RKO (cell line): ENCODE data around the gene MAN2B1.
"Not testable (repeated sequence)": the region's sequence is repeated elsewhere in the genome, so short reads cannot be mapped to it uniquely, and the experiment has no call there.

ENCODE experiments used
- DNase-seq: peaks from one replicate; pipeline ENCODE4 v3.0.0-alpha.2; 2016; ENCODE audit warnings: low spot score

MAN2B1 gene

GRCh38 chr19:12666265-12667048 is at the start of gene MAN2B1, which contains the start of gene WDR83:
Gene MAN2B1 (minus strand): TSS chr19:12666742. CDS start chr19:12666701, 41 bp downstream.
Gene WDR83 (plus strand): TSS chr19:12666807. CDS start chr19:12669791, 2,984 bp downstream.
- DNase-seq, result peak; percentile 76

GRCh38 chr19:12715929-12716328 is 49.4 kb upstream of the MAN2B1 start:
- no peak for DNase-seq

GRCh38 chr19:12715102-12715501 is 48.6 kb upstream of the MAN2B1 start:
- no peak for DNase-seq

GRCh38 chr19:12713304-12713703 is 46.8 kb upstream of the MAN2B1 start:
- not testable (repeated sequence) for DNase-seq

- not testable (repeated sequence) for DNase-seq
Measured at GRCh38 chr19:12712077-12712476, 45.5 kb upstream of the MAN2B1 start.

- no peak for DNase-seq
Measured at GRCh38 chr19:12711187-12711586, 44.6 kb upstream of the MAN2B1 start.

- no peak for DNase-seq
Measured at GRCh38 chr19:12708641-12709040, 42.1 kb upstream of the MAN2B1 start.

- DNase-seq, result no peak
Measured at GRCh38 chr19:12706332-12706718, 39.8 kb upstream of the MAN2B1 start.

- DNase-seq, result no peak
Measured at GRCh38 chr19:12705654-12706331, 39.3 kb upstream of the MAN2B1 start.

GRCh38 chr19:12705169-12705568 is 38.6 kb upstream of the MAN2B1 start:
- no peak for DNase-seq

GRCh38 chr19:12703046-12703445 is 36.5 kb upstream of the MAN2B1 start:
- peak; percentile 66 for DNase-seq

GRCh38 chr19:12701596-12702282 is 35.2 kb upstream of the MAN2B1 start:
- no peak for DNase-seq

- DNase-seq, result no peak
Measured at GRCh38 chr19:12698138-12698537, 31.6 kb upstream of the MAN2B1 start.

GRCh38 chr19:12697425-12697824 is 30.9 kb upstream of the MAN2B1 start:
- DNase-seq, result not testable (repeated sequence)

GRCh38 chr19:12696366-12697335 is 30.1 kb upstream of the MAN2B1 start, which contains the start of gene FBXW9:
Gene FBXW9 (minus strand): TSS chr19:12696631. CDS start chr19:12696581, 50 bp downstream.
- DNase-seq, result peak; percentile 92

- DNase-seq, result no peak
Measured at GRCh38 chr19:12695997-12696365, 29.4 kb upstream of the MAN2B1 start.

GRCh38 chr19:12695514-12695913 is 29.0 kb upstream of the MAN2B1 start:
- DNase-seq, result no peak

GRCh38 chr19:12695096-12695495 is 28.6 kb upstream of the MAN2B1 start:
- DNase-seq, result peak; percentile 49

GRCh38 chr19:12694641-12695040 is 28.1 kb upstream of the MAN2B1 start:
- no peak for DNase-seq

GRCh38 chr19:12692960-12693359 is 26.4 kb upstream of the MAN2B1 start:
- DNase-seq, result no peak

GRCh38 chr19:12689581-12690216 is 23.2 kb upstream of the MAN2B1 start:
- no peak for DNase-seq
